ENCODE measurements around the gene MOCS1. TPM values are rescaled to one million over a fixed set of nuclear protein-coding genes. Genes with fewer than 3 reads are reported as not detected.

The MOCS1 gene
- total and polyA plus RNA-seq, 12 donors, result 10.2 to 41.4 (median 26.0) TPM

DNA sequence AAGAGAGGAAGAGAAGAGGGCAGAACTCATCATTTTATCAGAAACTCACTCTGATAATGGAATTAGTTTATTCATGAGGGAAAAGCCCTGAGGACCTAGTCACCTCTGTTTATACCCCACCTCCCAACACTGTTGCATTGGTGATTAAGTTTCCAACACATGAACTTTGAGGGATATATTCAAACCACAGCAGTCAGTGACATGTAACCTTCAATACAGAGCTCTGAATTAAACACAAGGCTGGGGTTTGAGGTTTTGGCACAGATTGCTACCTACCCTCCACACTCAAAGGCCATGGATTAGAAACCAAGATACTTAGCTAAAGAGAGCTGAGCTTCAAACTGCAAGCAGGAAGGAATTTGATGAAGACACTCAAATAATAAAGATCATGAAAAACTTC is 48.5 kb upstream of the MOCS1 start:
- H3K9me3 ChIP-seq (replicated peaks in 1 of 3), result no peaks in the 10 kb centered on the region
- H3K4me1 ChIP-seq (replicated peaks in 1 of 2), result peaks cover 0 to 5% of the 10 kb centered on the region in 2 donors
- no peak overlapping the region for H3K4me3 ChIP-seq
- no peak overlapping the region for H3K27ac ChIP-seq
- H3K36me3 ChIP-seq (replicated peaks in 1 of 2), result no peaks in the 10 kb centered on the region
- intact Hi-C loops (cut with DNase I), result loop anchor here (10.0 kb wide), 2 partner anchors 322 to 1042 kb away; no protein-coding TSS in a partner anchor
- H3K27me3 ChIP-seq, result no peaks in the 10 kb centered on the region
- TF ChIP-seq, protein P1, sequence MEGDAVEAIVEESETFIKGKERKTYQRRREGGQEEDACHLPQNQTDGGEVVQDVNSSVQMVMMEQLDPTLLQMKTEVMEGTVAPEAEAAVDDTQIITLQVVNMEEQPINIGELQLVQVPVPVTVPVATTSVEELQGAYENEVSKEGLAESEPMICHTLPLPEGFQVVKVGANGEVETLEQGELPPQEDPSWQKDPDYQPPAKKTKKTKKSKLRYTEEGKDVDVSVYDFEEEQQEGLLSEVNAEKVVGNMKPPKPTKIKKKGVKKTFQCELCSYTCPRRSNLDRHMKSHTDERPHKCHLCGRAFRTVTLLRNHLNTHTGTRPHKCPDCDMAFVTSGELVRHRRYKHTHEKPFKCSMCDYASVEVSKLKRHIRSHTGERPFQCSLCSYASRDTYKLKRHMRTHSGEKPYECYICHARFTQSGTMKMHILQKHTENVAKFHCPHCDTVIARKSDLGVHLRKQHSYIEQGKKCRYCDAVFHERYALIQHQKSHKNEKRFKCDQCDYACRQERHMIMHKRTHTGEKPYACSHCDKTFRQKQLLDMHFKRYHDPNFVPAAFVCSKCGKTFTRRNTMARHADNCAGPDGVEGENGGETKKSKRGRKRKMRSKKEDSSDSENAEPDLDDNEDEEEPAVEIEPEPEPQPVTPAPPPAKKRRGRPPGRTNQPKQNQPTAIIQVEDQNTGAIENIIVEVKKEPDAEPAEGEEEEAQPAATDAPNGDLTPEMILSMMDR (IDR thresholded peaks at IDR 0.05), result no peak
- TF ChIP-seq POLR2A (IDR thresholded peaks at IDR 0.05), result no peak
- no peak for DNase-seq

DNA sequence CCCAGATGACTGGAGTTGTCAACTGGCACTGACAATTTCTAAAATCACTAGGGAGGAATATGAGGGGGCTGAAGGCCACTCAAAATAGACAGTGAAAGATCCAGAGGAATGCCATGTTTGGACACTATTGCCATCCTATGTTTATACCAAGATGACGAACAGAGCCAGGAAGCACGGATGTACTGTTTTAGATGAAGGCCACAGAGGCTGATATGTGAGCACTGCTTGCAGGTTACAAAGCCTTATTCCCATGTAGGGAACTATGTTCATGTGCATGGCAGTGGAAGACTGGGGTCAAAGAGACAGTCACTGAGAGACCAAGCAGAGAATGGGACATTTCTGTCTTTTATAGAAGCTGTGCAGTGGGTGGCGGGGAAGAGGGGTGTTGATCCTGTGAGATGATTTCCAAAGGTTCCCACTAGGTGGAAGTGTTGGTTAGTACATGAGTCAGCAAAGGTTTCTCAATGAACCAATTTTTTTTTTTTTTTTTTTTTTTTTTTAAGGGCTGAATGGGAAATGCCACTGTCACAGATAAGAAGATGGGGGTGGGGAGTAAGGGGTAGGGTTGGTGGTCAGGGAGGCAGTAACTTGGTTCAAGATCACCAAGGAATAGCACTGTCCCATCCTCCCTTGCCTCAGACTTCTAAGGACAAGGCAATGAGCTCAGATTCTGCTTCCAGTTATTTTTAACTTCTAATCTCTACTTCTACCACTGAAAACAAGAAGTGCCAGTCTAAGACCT is 46.7 kb upstream of the MOCS1 start:
- peak overlapping the region in 2 of 5 donors; percentile 12 to 33 for H3K27ac ChIP-seq
- H3K36me3 ChIP-seq (replicated peaks in 1 of 2), result no peaks in the 10 kb centered on the region
- intact Hi-C loops (cut with DNase I), result loop anchor here (10.0 kb wide), 2 partner anchors 324 to 1044 kb away; no protein-coding TSS in a partner anchor
- H3K4me1 ChIP-seq (replicated peaks in 1 of 2), result peaks cover 0 to 5% of the 10 kb centered on the region in 2 donors
- TF ChIP-seq POLR2A (IDR thresholded peaks at IDR 0.05), result no peak
- TF ChIP-seq, protein P1 (IDR thresholded peaks at IDR 0.05), result peak; percentile 19 to 85 (median 62)
- H3K9me3 ChIP-seq (replicated peaks in 1 of 3), result no peaks in the 10 kb centered on the region
- no peaks in the 10 kb centered on the region for H3K27me3 ChIP-seq
- H3K4me3 ChIP-seq, result no peak overlapping the region
- peak; percentile 31 to 55 (median 38) for DNase-seq
- WGBS, 4 donors, result 27 to 36% (median 33%) methylated on average over 3 of the region's 3 CpGs

DNA sequence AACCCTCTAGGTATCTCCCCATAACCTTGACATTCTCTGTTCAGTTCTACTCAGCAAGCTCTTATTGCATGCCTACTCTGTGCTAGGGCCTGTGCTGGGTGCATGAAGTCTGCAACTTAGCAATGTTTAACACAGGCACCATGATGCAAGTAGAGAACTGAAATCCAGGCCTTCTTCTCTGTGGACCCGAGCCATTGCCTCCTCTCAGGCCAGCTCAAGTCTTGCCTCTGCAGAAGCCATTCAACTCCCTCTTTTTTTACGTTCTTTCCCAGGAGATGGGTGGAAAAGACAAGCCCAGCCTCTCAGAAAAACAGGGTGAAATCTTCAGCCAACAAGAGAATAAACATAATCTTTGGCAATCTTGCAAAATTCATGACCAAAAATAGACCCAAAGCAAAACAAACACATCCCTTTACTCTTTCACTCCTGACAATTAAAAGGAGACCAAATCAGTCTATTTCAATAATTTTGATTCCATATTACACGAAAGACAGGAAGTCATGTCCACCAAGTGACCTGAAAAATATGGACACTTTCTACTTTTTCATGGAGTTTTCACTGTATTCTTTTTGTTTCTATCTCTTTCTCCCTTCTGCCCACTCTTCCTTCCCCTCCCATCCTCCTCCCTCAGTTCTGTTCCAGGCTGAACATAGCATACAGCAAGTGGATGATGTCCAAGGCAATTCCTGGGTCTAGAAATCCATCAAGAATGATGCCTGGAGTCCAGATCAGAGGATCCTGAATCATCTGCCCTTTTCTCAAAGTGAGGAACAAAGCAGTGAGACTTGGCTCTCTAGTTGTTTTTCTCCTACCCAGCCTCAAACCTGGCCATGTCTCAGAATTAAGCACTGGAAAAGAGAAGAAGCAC is 45.4 kb upstream of the MOCS1 start:
- Histone ChIP-seq H3K9me3 (replicated peaks in 1 of 3) (no peaks in the 10 kb centered on the region), H3K27ac (peak overlapping the region in 1 of 5 donors; percentile 33), H3K27me3 (no peaks in the 10 kb centered on the region), H3K4me1 (replicated peaks in 1 of 2) (peaks cover 0 to 5% of the 10 kb centered on the region in 2 donors), H3K4me3 (no peak overlapping the region), H3K36me3 (replicated peaks in 1 of 2) (no peaks in the 10 kb centered on the region)
- DNase-seq, result no peak
- TF ChIP-seq, protein P1 (IDR thresholded peaks at IDR 0.05), result no peak
- no peak for TF ChIP-seq POLR2A (IDR thresholded peaks at IDR 0.05)
- 56 to 63% (median 59%) methylated on average over 3 of the region's 3 CpGs for WGBS, 4 donors
- intact Hi-C loops (cut with DNase I), result loop anchor here (2.0 to 10.0 kb wide), 4 partner anchors 325 to 1045 kb away; no protein-coding TSS in a partner anchor

DNA sequence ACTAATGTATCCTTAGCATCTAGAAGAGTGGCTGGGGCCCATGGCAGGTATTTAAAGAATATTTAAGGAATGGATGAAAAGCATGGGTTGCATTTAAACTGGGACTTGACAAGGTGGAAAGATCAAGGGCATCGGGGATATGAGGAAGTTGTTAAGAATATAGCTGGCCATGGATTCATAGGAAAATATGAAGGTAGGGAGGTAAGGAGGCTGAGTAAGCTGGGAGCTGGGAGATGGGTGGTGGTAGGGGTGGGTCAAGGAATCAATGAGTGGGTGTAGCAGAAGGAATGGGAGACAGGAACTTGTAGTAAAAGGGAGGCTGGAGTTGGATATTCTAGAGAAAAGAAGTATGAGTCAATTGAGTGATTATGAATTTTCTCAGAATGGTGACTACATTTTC is 44.0 kb upstream of the MOCS1 start:
- H3K4me3 ChIP-seq, result no peak overlapping the region
- no peak overlapping the region for H3K27ac ChIP-seq
- TF ChIP-seq, protein P1 (IDR thresholded peaks at IDR 0.05), result no peak
- TF ChIP-seq POLR2A (IDR thresholded peaks at IDR 0.05), result no peak
- no peaks in the 10 kb centered on the region for H3K9me3 ChIP-seq (replicated peaks in 1 of 3)
- no peaks in the 10 kb centered on the region for H3K27me3 ChIP-seq
- peaks cover 0 to 5% of the 10 kb centered on the region in 2 donors for H3K4me1 ChIP-seq (replicated peaks in 1 of 2)
- intact Hi-C loops (cut with DNase I), result loop anchor here in 1 of 2 donors (2.0 to 10.0 kb wide), 2 partner anchors 331 to 847 kb away; no protein-coding TSS in a partner anchor
- DNase-seq, result no peak
- WGBS, 4 donors, result 81 to 90% (median 87%) methylated on average over 1 of the region's 1 CpG
- no peaks in the 10 kb centered on the region for H3K36me3 ChIP-seq (replicated peaks in 1 of 2)
